ENCODE results near the gene MYO5B.

DNA sequence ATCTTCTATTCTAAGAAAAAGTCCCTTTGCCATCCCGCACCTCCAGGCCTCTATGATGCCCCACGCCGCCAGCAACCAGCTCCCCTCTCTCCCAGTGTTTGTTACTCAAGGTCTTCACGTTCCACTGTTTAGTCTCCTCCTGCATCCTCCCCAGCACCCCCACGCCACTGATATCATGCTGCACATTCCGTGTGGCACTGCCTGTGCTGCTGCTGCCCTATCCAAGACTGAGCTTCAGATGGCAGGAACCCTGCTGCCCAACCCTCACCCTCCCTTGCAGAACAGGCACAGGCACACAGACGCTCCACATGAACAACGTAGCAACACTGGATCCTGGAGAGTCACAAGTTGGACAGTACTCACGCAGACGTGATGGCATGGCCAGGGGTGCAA, 35.3 kb downstream of the MYO5B start:
- TF ChIP-seq CTCF (IDR thresholded peaks at IDR 0.05; ENCODE audit: low read length) (no peak), EZH2phosphoT487 (IDR thresholded peaks at IDR 0.05; ENCODE audit: low read length) (no peak)
